HFF-Myc (cell line): ENCODE data around the gene TRIM9.
"Not testable (repeated sequence)": the region's sequence is repeated elsewhere in the genome, so short reads cannot be mapped to it uniquely, and the experiment has no call there.

Source experiments
- DNase-seq: peaks from one replicate; pipeline ENCODE4 v3.0.0-alpha.2; 2011; ENCODE audit warnings: low read depth; ENCODE audit errors: extremely low read depth
- H3K4me3 ChIP-seq: replicated peaks from 2 replicates; pipeline ENCODE4 v1.5.1; 2011; ENCODE audit warnings: low read depth, mild to moderate bottlenecking, control low read depth, low read length
- CTCF ChIP-seq: IDR thresholded peaks from 2 replicates; pipeline ENCODE4 v1.5.1; 2012; ENCODE audit warnings: mild to moderate bottlenecking, low read depth, low read length, control low read depth; ENCODE audit errors: missing control alignments

TRIM9 gene

GRCh38 chr14:50964683-50965390 is 130.1 kb downstream of the TRIM9 start:
- DNase-seq = no peak
- no peak overlapping the region for H3K4me3 ChIP-seq
- no peak for TF ChIP-seq CTCF

DNA sequence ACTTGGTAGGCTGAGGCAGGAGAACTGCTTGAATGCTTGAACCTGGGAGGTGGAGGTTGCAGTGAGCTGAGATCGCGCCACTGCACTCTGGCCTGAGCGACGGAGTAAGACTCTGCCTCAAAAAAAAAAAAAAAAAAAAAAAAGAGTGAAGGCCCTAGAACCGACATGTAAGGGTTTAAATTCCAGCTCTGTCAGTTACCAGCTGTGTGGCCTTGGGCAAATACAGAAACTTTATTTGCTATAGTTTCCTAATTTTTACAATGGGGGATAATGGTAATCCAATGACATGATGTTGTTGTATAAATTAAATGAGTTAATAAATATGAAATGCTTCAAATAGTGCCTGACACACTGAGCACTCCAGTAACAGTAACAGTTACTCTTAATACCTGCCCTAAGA is 131.0 kb downstream of the TRIM9 start:
- TF ChIP-seq CTCF = no peak
- no peak for DNase-seq
- H3K4me3 ChIP-seq = no peak overlapping the region

- no peak overlapping the region for H3K4me3 ChIP-seq
- DNase-seq = peak; percentile 91
- no peak for TF ChIP-seq CTCF
Measured at GRCh38 chr14:50961605-50962221, 133.2 kb downstream of the TRIM9 start.

- no peak for TF ChIP-seq CTCF
- no peak for DNase-seq
- no peak overlapping the region for H3K4me3 ChIP-seq
Measured at GRCh38 chr14:50957296-50957695, 137.6 kb downstream of the TRIM9 start.

DNA sequence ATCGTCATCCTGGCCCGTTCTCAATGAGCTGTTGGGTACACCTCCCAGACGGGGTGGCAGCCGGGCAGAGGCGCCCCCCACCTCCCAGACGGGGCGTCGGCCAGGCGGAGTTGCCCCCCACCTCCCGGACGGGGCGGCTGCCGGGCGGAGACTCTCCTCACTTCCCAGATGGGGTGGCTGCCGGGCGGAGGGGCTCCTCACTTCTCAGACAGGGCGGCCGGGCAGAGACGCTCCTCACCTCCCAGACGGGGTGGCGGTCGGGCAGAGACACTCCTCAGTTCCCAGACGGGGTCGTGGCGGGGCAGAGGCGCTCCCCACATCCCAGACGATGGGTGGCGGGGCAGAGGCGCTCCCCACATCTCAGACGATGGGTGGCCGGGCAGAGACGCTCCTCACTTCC is 138.5 kb downstream of the TRIM9 start:
- DNase-seq, H3K4me3 ChIP-seq: not testable (repeated sequence)

- DNase-seq = peak; percentile 90
- no peak overlapping the region for H3K4me3 ChIP-seq
- TF ChIP-seq CTCF = peak; percentile 55
Measured at GRCh38 chr14:50955373-50956043, 139.4 kb downstream of the TRIM9 start.

DNA sequence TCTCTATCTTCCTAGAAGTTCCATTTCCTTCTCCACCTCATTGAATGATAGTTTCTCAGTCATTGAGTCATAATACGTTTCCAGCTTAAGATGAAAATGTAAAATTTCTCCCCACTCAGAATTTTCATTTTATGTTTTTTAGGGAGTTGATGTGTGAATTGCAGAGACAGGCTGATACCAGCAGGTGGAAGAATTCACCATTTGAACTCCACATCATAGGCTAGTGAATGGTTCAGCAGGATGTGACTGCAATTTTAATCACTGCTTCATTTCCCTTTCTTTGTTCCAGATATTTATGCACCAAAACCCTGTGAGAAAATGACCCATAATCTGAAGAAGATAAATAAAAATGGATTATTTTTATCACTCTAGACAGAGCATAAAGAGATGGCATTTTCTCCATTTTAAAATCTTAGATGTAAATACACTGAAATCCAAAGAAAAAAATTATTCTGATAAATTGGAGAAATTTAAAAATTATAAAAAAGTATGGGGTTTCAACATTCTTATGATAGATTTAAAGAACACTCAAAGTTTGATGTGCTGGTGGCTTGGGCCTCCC is 140.0 kb downstream of the TRIM9 start:
- peak; percentile 35 for DNase-seq
- H3K4me3 ChIP-seq = no peak overlapping the region
- TF ChIP-seq CTCF = peak; percentile 63
